Liver (tissue), 9 donors: ENCODE results near the gene NXPE3. TPM values are rescaled to one million over a fixed set of nuclear protein-coding genes. Genes with fewer than 3 reads are reported as not detected.

Experiments used
- DNase-seq: peaks from one replicate; pipeline ENCODE4 v3.0.0-alpha.2; 2017; ENCODE audit warnings: low spot score
- H3K27ac ChIP-seq, 2 donors: one replicate each; pipeline ENCODE4 v1.7.0; 2013; ENCODE audit warnings: inconsistent platforms in 2 of 2, low read length in 2 of 2, control low read depth in 1 of 2, low read depth in 1 of 2, mild to moderate bottlenecking in 1 of 2
- H3K27me3 ChIP-seq, 4 donors: one replicate each; pipeline versions ENCODE4 v1.6.1 to v1.7.0; 2013; ENCODE audit warnings: low read length in 3 of 4, inconsistent platforms in 1 of 4, mild to moderate bottlenecking in 1 of 4, moderate library complexity in 1 of 4; ENCODE audit not compliant: control insufficient read depth in 4 of 4, insufficient read depth in 4 of 4
- H3K36me3 ChIP-seq, 4 donors: one replicate each; pipeline versions ENCODE4 v1.6.1 to v1.7.0; 2013; ENCODE audit warnings: low read length in 3 of 4, mild to moderate bottlenecking in 3 of 4, low read depth in 1 of 4, moderate library complexity in 1 of 4; ENCODE audit not compliant: control insufficient read depth in 4 of 4, insufficient read depth in 3 of 4
- H3K4me1 ChIP-seq, 4 donors: one replicate each; pipeline versions ENCODE4 v1.6.1 to v1.7.0; 2013; ENCODE audit warnings: low read length in 3 of 4, mild to moderate bottlenecking in 3 of 4, moderate library complexity in 1 of 4; ENCODE audit not compliant: control insufficient read depth in 4 of 4, insufficient read depth in 4 of 4
- H3K4me3 ChIP-seq, 3 donors: one replicate each; pipeline versions ENCODE4 v1.6.1 to v1.7.0; 2013; ENCODE audit warnings: low read length in 3 of 3, control low read depth in 1 of 3, low read depth in 1 of 3, mild to moderate bottlenecking in 1 of 3
- H3K9ac ChIP-seq, 2 donors: one replicate each; pipeline ENCODE4 v1.7.0; 2013; ENCODE audit warnings: low read length in 2 of 2, mild to moderate bottlenecking in 2 of 2, moderate library complexity in 2 of 2, control low read depth in 1 of 2, low read depth in 1 of 2
- H3K9me3 ChIP-seq, 4 donors: one replicate each; pipeline versions ENCODE4 v1.6.1 to v1.7.0; 2013; ENCODE audit warnings: low read length in 3 of 4; ENCODE audit not compliant: control insufficient read depth in 4 of 4
- ATF3 ChIP-seq: IDR thresholded peaks from 2 replicates; pipeline ENCODE4 v1.6.1; 2016; ENCODE audit warnings: antibody characterized with exemption
- CTCF ChIP-seq: fragments of 150-350 bp; IDR thresholded peaks from 2 replicates; pipeline ENCODE4 v1.5.1; 2017; ENCODE audit warnings: improper control_type of control experiment, low read depth, low read length; ENCODE audit not compliant: missing input control
- EGR1 ChIP-seq, 2 donors: IDR thresholded peaks; 2 replicates each; pipeline ENCODE4 v1.6.1; 2016 to 2018; ENCODE audit warnings: antibody characterized with exemption in 2 of 2, low read depth in 2 of 2
- FOXA1 ChIP-seq: IDR thresholded peaks from 2 replicates; pipeline ENCODE4 v1.6.1; 2016; ENCODE audit warnings: antibody characterized with exemption
- FOXA2 ChIP-seq: IDR thresholded peaks from 2 replicates; pipeline ENCODE4 v1.6.1; 2016; ENCODE audit warnings: antibody characterized with exemption
- GABPA ChIP-seq, 2 donors: IDR thresholded peaks in 1 of 2; conservative IDR thresholded peaks in 1 of 2; 2 replicates each; pipeline ENCODE4 v1.6.1; 2016; ENCODE audit warnings: antibody characterized with exemption in 2 of 2, mild to moderate bottlenecking in 1 of 2, moderate library complexity in 1 of 2
- HNF4A ChIP-seq, 2 donors: conservative IDR thresholded peaks; 2 replicates each; pipeline ENCODE4 v1.6.1; 2016; ENCODE audit warnings: antibody characterized with exemption in 2 of 2, mild to moderate bottlenecking in 2 of 2
- HNF4G ChIP-seq: IDR thresholded peaks from 2 replicates; pipeline ENCODE4 v1.6.1; 2016; ENCODE audit warnings: antibody characterized with exemption
- JUND ChIP-seq, 2 donors: IDR thresholded peaks; 2 replicates each; pipeline ENCODE4 v1.6.1; 2016; ENCODE audit warnings: antibody characterized with exemption in 2 of 2
- MAX ChIP-seq: IDR thresholded peaks from 2 replicates; pipeline ENCODE4 v1.6.1; 2016; ENCODE audit warnings: antibody characterized with exemption
- NR2F2 ChIP-seq: IDR thresholded peaks from 2 replicates; pipeline ENCODE4 v1.6.1; 2016; ENCODE audit warnings: antibody characterized with exemption
- RAD21 ChIP-seq, 2 donors: IDR thresholded peaks; 2 replicates each; pipeline ENCODE4 v1.6.1; 2016; ENCODE audit warnings: antibody characterized with exemption in 2 of 2, mild to moderate bottlenecking in 2 of 2
- REST ChIP-seq: IDR thresholded peaks from 2 replicates; pipeline ENCODE4 v1.6.1; 2016; ENCODE audit warnings: antibody characterized with exemption, mild to moderate bottlenecking
- RXRA ChIP-seq, 2 donors: IDR thresholded peaks; 2 replicates each; pipeline ENCODE4 v1.6.1; 2017 to 2018; ENCODE audit warnings: antibody characterized with exemption in 2 of 2, mild to moderate bottlenecking in 1 of 2
- SP1 ChIP-seq: IDR thresholded peaks from 2 replicates; pipeline ENCODE4 v1.6.1; 2018; ENCODE audit warnings: antibody characterized with exemption, mild to moderate bottlenecking
- TAF1 ChIP-seq: conservative IDR thresholded peaks from 2 replicates; pipeline ENCODE4 v1.6.1; 2016; ENCODE audit warnings: antibody characterized with exemption, mild to moderate bottlenecking
- YY1 ChIP-seq: IDR thresholded peaks from 2 replicates; pipeline ENCODE4 v1.6.1; 2016; ENCODE audit warnings: antibody characterized with exemption, mild to moderate bottlenecking
- ZBTB33 ChIP-seq: IDR thresholded peaks from 2 replicates; pipeline ENCODE4 v1.6.1; 2016; ENCODE audit warnings: antibody characterized with exemption
- WGBS: extraction: QIAGEN DNeasy Blood & Tissue Kit; methylation state at CpG from one replicate; pipeline ENCODE4 v1.1.7; 2013; 5-methylcytosine and 5-hydroxymethylcytosine counted together
- polyA plus RNA-seq, 2 donors: library from polyadenylated mRNA; stranded (reverse) in 1 of 2; unstranded in 1 of 2; fragments of 200-250 nt in 1 of 2; fragments of >200 nt in 1 of 2; fragmentation: Nextera tagmentation in 1 of 2; extraction: Ambion mirVana in 1 of 2; gene quantifications; one replicate each; pipeline versions ENCODE4 v1.2.1 to v1.2.3, GENCODE V29; 2013 to 2015
- total RNA-seq, 2 donors: library from RNA; depleted of rRNA; stranded (reverse); fragments of >200 nt; gene quantifications; one replicate each; pipeline ENCODE4 v1.2.3, GENCODE V29; 2014
- donor health status: healthy.
- donor health status: healthy.
- donor health status: healthy.
- donor health status: healthy.
- donor health status: healthy.

Gene NXPE3
- total and polyA plus RNA-seq, 4 donors = 1.1 to 2.7 (median 1.7) TPM

- no peak for TF ChIP-seq CTCF
- TF ChIP-seq SP1 = peak; percentile 90
- TF ChIP-seq YY1 = peak; percentile 67
- TF ChIP-seq ATF3 = no peak
- TF ChIP-seq FOXA1 = peak; percentile 68
- TF ChIP-seq HNF4A (conservative IDR thresholded peaks at IDR 0.05) = peak; percentile 87 to 94
These were observed 69.3 kb downstream of the NXPE3 start (continued) for GRCh38 chr3:101848326-101848725.

GRCh38 chr3:101848754-101849713 lies 70.0 kb downstream of the NXPE3 start, which contains the start of gene NFKBIZ:
TSS of gene NFKBIZ (plus strand) at chr3:101849514. CDS start at chr3:101849629, 115 bp downstream.
- peak in 1 of 2 donors; percentile 47 for TF ChIP-seq EGR1 (IDR thresholded peaks at IDR 0.05; ENCODE audit: low read depth in 2 of 2)
- TF ChIP-seq CTCF = no peak
- peak; percentile 20 for TF ChIP-seq YY1
- TF ChIP-seq NR2F2 = no peak
- TF ChIP-seq FOXA1 = no peak
- peak; percentile 63 to 71 for TF ChIP-seq HNF4A (conservative IDR thresholded peaks at IDR 0.05)
- no peak for TF ChIP-seq ATF3
- TF ChIP-seq SP1 = peak; percentile 60
- peak in 1 of 2 donors; percentile 33 for TF ChIP-seq JUND (IDR thresholded peaks at IDR 0.05)
- peak in 1 of 2 donors; percentile 18 for TF ChIP-seq GABPA (IDR thresholded peaks at IDR 0.05 in 1 of 2, conservative IDR thresholded peaks at IDR 0.05 in 1 of 2)
- peak in 1 of 2 donors; percentile 1 for TF ChIP-seq RAD21 (IDR thresholded peaks at IDR 0.05)
- TF ChIP-seq REST = peak; percentile 51
- TF ChIP-seq HNF4G = no peak
- TF ChIP-seq TAF1 = peak; percentile 75
- no peak for TF ChIP-seq FOXA2
- no peak for TF ChIP-seq ZBTB33
- TF ChIP-seq MAX = no peak
- no peak for TF ChIP-seq RXRA (IDR thresholded peaks at IDR 0.05)
- peak; percentile 96 for DNase-seq
- no peaks in the 10 kb centered on the region for H3K9me3 ChIP-seq
- WGBS = under 1% methylated on average over 95 of the region's 95 CpGs
- H3K4me3 ChIP-seq = peak within 1 kb of the TSS; percentile 76 to 97 (median 94)
- H3K4me1 ChIP-seq = peaks cover 6 to 44% (median 16%) of the 10 kb centered on the region in 4 donors
- H3K27ac ChIP-seq = peak within 1 kb of the TSS; percentile 97 to 99
- peaks cover 11 to 22% (median 21%) of the 10 kb centered on the region in 4 donors for H3K36me3 ChIP-seq
- peak within 1 kb of the TSS; percentile 95 to 96 for H3K9ac ChIP-seq
- H3K27me3 ChIP-seq = no peaks in the 10 kb centered on the region
